Activated gamma-delta T cell (primary cell): ENCODE data around the gene BRI3.

Source experiments
- DNase-seq: peaks from one replicate; lab custom pipeline; 2025; lab: John Stamatoyannopoulos, UW

BRI3 gene

GRCh38 chr7:98286701-98287485, 5.4 kb downstream of the BRI3 start:
- no peak for DNase-seq

- DNase-seq, result no peak
These were observed 6.0 kb downstream of the BRI3 start for GRCh38 chr7:98287486-98287959.

- DNase-seq, result no peak
These were observed 6.8 kb downstream of the BRI3 start for GRCh38 chr7:98288064-98288823.

DNA sequence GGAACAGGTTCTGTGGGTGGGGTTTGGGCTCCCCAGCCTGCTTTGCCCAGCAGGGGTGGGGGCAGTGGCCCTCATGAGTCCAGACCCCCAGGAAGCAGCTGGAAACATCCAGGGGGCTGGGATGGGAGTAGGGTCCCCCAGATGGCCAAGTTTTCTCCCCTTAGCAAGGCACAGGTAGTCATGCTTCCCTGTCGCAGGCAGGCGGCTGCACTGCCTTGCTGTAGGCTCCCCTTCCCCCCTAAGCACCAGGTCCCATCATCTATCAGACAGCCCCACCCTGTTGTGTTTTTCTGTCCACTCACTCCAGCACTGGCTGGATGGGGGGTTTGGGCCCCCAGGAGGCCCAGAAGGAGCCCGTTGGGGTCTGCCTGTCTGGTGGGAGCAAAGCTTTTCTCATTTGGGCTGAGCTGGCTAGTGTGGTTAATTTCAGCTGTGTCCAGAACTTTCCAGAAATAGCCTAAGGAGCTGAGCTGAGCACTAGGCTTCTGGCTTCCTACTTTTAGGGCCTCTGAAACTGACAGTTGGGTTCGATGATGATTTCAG, 7.9 kb downstream of the BRI3 start:
- DNase-seq, result no peak

- no peak for DNase-seq
These were observed 10.2 kb downstream of the BRI3 start for GRCh38 chr7:98291717-98292116.

DNA sequence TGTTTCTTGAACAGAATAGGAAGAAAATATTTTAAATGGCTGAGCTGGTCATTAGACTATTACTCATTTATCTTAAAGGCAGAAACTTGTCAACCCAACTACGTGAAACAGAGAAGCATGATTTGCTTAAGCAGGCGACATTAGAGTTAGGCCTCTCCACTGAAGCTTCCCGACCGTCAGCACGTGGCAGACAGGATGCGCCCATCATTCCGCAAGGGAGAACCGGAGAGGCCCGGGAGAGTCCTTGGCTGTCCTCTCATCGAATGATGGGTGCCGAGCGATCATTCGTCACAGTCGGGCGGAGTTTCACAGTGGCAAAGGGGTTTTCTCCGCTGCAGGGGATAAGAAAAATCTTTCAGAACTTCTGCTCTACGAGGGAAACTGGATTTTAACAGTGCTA, 11.8 kb downstream of the BRI3 start:
- no peak for DNase-seq

- DNase-seq, result no peak
These were observed 12.3 kb downstream of the BRI3 start for GRCh38 chr7:98293746-98294145.

DNA sequence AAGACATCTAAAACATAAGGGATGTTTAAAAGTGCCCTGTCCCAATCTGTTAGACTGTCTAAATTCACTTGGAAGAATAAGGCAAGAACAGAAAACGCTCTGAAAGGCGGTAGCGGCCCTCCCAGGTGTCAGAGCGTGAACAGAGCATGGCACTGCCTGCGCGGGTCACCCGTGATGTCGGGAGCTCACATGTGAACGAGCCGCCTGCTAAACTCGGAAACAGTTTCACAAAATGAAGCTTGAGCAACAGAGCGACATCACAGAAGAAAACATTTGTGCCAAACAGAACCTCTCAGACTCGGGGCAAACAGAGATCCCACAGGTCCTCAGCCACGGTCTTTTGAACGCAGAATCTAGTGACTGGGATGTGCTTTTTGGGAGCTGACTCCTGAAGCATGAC, 12.8 kb downstream of the BRI3 start:
- no peak for DNase-seq

DNA sequence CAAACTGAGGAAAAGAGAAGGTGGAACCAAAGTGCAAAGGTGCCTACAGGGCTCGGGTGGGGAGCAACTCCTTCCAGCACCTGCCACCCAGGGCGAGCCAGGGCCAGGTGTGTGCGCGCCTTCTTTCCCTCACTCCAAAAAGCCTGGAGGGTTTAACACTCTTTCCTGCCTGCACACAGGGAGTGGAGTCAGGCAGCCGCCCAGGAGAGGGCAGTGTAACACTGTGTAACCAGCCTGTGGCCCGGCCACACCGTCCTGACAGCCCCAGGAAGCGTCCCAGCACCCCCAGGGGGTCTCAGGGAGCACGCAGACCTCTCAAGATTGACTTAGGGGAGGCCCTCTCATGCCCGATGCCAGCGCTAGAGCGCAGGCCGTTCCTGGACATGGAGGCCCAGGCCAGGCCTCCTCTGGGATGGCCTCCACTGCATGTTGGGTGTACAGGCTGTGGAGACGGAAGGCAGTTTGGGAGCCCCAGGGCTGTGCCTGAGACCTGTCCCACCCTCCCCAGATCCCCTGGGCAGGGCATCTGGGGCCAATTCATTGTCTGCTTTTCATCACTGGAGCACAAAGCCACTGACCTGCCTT, 13.4 kb downstream of the BRI3 start:
- DNase-seq, result no peak

GRCh38 chr7:98295467-98296192, 14.1 kb downstream of the BRI3 start:
- no peak for DNase-seq

- no peak for DNase-seq
These were observed 15.3 kb downstream of the BRI3 start for GRCh38 chr7:98296833-98297232.

DNA sequence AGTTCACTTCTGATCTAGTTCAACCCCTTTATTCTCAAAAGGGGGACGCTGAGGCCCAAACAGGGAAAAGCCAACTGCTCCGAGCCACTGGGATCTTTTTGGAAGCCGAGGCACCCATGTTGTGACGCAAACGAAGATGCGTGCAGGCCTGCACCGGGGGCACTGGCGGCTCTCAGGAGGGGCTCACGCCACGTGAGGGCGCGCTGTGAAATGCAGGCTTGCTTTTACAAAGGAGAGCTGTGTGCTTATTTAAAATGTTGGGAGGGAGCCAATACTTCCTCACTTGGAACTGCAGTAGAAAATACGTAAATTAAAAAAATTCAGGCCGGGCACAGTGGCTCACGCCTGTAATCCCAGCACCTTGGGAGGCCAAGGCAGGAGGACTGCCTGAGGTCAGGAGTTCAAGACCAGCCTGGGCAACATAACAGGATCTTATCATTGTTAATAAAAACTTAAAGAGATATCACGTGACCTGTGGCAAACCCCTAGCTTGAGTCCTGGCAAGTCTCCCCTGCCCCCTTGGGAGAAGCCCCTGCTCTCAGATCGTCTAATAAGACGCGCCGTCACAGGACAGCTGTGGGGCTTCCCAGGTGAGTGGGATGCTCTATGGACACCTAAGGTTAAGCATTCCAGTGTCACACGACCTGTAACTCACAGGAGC, 16.3 kb downstream of the BRI3 start:
- DNase-seq, result no peak

- DNase-seq, result no peak
These were observed 19.3 kb downstream of the BRI3 start for GRCh38 chr7:98300595-98301372.

DNA sequence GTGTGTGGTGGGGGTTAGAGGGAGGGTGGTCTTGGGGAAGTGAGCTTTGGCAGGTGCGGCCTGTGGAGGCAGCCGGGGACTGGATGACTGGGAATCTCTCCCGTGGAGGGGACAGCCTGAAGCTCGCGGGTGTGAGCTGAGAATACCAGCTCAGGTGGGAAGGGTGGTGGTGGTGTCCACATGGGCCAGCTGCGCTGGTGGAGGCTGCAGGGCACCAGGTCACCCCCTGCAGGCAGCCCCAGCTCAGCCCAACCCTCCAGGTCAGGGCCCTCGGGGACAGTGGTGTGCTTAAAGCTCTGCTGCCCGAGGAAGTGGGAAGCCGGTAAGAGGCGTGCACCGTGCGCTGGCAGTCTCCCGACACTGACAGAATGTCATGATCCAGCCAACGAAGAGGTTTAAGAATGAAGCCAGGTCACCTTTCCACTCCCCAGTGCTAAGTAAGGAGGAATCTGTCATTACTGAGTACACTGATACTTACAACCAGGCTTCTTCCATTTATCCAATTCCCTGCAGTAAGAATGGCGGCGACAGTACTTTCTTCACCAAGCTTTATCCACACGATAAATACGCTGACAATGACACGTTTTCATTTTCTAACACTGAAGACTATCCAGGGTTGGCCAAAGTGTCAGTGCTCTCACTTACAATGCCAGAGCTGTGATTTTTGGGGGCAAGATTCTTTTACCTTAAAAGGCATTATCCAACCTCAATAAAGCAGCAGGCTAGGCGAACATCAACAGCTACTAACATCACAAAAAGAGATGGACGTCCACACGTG, 20.4 kb downstream of the BRI3 start:
- DNase-seq, result no peak

GRCh38 chr7:98303176-98303865, 21.8 kb downstream of the BRI3 start:
- DNase-seq, result no peak

DNA sequence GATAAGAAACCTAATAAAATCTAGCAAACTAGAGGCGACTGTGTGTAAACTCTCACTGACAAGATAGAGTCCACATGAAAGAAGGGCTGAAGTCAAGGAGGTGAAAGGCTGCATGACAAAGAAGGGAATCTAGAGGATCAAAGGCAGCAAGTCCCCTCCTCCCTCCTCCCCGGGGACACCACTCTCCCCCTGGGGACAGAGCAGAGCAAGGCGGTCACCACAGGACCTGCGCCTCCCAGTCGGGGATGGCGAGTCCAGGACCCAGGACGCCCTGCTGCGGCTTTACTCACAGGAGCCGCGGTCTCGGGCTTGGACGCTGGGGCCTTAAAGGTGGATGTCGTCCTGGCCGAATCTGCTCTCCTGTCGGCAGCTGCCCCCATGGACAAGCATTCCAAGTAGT, 22.4 kb downstream of the BRI3 start:
- no peak for DNase-seq

DNA sequence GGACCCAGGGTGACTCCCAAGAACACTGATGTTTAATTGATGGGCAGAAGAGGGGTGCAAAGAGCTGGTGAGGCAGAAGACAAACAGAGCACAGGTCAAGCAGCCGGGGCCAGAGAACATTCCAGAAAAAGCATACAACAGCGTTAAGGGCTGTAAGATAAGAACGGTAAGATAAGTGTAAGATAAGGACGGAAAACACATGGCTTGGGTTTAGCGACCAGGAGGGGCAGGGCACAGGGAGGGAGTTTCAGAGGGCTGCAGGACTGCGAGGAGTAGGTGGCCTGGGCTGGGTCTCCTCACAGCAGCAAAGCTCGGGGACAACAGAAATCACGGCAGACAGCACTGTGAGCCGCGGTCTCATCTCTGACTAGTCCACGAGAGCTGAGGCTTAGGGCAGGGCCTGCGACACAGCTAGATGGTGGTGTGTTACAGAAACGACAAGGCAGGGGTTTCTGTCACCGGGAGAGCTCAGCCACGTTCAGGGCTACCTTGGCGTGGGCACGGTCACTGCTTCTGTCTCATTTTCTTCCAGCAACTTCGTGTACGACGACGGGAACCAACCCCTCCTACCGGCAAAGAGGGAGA, 24.6 kb downstream of the BRI3 start:
- DNase-seq, result no peak

- DNase-seq, result no peak
These were observed 26.5 kb downstream of the BRI3 start for GRCh38 chr7:98307971-98308466.

GRCh38 chr7:98309566-98309965, 28.1 kb downstream of the BRI3 start:
- DNase-seq, result no peak
